Epithelial cell of proximal tubule (primary cell): ENCODE measurements around the gene HOXB1. TPM values are rescaled to one million over a fixed set of nuclear protein-coding genes. Genes with fewer than 3 reads are reported as not detected.

Source experiments
- DNase-seq: peaks from one replicate; pipeline ENCODE4 v3.0.0-alpha.2; 2011; ENCODE audit warnings: low read depth
- H3K4me3 ChIP-seq: 2 replicates; pipeline ENCODE4 v1.5.1; 2011; ENCODE audit warnings: low read depth, mild to moderate bottlenecking, low read length
- CTCF ChIP-seq: conservative IDR thresholded peaks from 2 replicates; pipeline ENCODE4 v1.5.1; 2012; ENCODE audit warnings: low read depth, mild to moderate bottlenecking, low read length
- total RNA-seq: library from RNA; depleted of rRNA; stranded (reverse); fragments of >200 nt; gene quantifications from 2 replicates; pipeline ENCODE4 v1.2.3, GENCODE V29; 2015

HOXB1 gene
- total RNA-seq, 1 donor from 2014 or later, result not detected

DNA sequence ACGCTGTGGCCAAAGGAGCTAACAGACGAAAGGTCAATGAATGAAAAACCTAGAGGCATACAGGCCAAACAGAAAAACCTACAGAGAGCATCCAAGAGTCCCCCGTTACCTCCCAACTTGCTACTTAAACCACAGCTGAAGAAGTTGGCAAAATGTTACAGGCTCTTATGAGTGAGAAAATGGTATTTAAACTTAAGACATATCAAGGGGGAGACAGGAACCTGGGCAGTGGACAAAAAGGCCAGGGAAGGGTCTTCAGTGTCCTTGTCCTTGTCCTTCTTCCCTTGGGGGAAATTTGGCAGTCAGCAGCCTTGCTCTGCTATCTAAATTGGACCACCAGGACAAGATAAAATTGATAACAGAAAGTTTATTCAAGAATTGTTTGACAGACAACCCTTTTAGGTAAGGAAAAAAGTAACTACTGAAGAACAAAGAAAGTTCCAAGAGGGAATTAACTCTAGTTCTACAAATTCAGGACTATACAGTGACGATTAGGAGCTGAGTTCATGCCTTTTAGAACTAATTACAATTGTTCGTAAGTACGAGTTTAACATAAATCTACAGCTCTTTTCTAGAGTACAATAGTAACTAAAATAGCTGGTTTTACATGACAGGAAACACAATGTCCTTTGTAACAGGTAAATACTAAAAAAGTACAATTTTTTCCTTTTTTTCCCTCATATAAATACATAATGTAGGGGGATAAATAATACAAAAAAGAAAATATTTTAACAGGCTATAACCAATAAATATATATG, 17.9 kb upstream of the HOXB1 start:
- no peak for TF ChIP-seq CTCF
- no peak for DNase-seq
- peak overlapping the region; percentile 10 for H3K4me3 ChIP-seq

DNA sequence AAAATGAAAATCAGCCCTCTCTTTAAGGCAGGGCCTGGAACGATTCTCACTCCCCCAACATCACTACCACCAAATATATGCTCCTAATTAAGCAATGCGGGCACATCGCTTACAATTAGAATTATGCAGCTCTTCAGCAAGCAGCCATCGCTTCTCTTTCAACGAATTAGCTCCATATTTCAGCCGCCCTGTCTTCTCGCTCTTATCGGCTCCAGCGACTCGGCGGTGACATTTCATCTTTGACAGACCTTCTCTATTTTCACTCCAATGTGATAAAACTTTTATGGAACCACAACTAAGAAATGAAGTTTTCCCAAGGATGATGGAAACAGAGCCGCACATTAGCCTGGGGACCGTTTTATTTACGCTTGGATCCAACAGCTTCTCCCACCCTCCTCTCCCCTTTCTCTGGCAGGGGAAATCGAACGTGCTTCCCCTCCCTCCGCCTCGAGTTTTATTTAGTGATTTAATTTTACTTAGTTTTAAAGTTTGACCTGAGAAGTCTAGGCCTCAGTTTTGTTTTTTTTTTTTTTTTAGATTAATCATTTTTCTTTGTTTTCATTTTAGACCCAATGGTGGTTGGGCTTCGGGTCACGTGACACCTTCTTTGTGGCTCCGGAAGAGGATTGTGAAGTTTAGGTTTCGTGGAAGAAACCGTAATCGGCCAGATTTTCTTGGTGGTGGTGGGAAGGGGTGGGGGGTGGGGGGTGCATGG, 17.2 kb upstream of the HOXB1 start:
- DNase-seq, result no peak
- TF ChIP-seq CTCF, result no peak
- peak overlapping the region; percentile 35 for H3K4me3 ChIP-seq

DNA sequence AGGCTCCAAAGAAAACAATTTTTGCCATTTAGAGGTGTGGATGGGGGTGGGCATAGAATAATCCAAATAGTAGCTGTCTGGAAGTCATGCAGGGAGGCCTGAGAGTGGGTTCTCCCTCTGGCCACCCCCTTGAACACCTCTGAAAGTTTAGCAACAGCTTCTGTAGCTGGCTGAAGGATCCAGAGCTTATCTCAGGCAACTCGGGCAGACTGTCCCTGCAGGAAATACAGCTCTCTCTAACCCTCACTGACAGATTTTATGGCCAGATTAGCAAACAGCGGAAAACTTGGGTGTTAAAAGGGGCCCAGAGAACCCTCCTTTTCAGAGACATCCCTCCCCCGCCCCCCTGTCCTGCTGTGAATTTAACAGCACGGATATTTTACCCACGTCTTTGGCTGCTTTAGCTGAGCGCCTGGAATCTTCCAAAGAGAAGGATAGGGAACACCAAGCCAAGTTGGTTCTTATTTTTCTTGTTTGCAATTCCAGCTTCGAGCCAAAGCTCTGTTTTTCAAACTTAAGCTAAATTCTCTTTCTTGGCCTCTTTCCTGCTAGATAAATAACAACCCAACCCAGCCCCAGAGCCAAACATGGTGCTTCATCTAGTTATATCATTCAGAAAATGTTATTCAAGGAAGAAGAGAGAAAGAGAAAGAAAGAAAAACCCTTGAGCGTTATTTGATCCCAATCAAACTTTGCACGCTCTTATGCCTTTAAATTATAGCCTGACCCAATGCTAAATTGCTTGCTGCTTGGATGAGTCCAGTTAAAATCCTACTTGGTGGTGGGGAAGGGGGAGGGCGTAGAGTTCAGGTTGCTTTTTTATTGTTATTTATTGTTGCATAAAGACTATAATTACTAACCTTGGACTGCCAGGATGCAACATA, 16.4 kb upstream of the HOXB1 start:
- no peak for TF ChIP-seq CTCF
- H3K4me3 ChIP-seq, result peak overlapping the region; percentile 35
- DNase-seq, result no peak

DNA sequence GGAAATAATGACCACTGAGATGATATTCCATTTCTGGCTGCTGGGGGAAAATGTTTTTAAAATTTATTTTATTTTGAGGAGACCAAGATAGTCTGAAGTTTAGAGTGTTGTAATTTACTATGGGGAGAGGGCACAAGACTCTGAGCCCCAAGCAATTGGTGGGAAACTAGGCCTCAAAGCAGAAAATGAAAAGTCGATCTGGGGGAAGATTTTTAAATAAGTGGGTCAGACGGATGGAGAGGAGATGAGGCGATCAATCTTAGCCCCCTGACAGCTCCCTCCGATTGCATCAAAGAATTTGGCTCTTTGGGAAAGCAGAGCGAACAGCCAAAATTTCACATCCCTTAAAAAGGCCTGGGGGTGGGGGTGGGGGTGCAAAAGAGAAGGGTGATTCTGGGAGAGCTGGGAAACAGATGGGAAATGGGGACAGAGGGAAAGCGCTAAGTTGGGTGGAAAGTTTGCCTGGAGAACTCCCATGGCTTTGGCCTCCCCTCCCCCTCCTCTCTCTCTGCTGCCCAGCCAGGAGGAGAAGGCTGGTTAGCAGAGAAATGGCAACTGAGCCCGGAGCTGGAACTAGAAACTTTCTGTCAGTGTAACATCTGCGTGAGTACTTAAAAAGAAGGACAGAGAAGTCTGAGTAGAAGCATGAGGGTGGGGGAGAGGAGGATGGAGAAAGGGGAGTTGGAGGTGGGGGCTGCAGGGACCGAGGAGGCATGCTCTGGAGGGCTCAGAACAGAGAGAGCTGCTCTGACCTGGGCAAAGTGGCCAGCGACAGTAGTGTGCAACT, 15.5 kb upstream of the HOXB1 start:
- no peak for TF ChIP-seq CTCF
- DNase-seq, result no peak
- peak overlapping the region; percentile 35 for H3K4me3 ChIP-seq

GRCh38 chr17:48545539-48545938, 14.7 kb upstream of the HOXB1 start:
- TF ChIP-seq CTCF, result no peak
- no peak for DNase-seq
- peak overlapping the region; percentile 89 for H3K4me3 ChIP-seq

DNA sequence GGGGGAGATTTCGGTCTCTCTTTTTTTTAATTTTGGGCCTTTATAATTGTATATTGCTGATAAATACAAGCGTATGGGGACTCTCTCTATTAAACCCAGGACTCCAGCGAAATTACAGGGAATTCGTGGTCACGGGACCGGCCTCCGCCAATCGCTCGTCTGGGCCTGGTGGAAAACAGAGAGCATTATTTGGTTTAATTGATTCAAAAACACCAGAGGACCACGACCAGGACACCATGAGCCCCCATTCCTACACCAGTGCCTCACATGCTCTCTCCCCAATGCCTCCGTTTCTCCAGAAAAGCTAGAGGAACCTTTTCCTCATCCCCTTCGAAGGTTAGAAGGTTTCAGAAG, 14.2 kb upstream of the HOXB1 start, which contains the start of gene HOXB2:
TSS of gene HOXB2 (minus strand) at position 88 of the 354 bp plus-strand sequence. CDS start 198 bp downstream, outside the sequence.
- TF ChIP-seq CTCF, result no peak
- DNase-seq, result no peak
- H3K4me3 ChIP-seq, result peak within 1 kb of the TSS; percentile 89
